Measurements from ENCODE around the gene PTGER3. TPM values are rescaled to one million over a fixed set of nuclear protein-coding genes. Genes with fewer than 3 reads are reported as not detected.

Gene PTGER3
- total and polyA plus RNA-seq, 10 of the 15 experiments (the other 5 are each of a cell fraction or from before 2014, with no cell fraction given): under 0.01 to 0.04 (median 0.02) TPM; not detected in 7

DNA sequence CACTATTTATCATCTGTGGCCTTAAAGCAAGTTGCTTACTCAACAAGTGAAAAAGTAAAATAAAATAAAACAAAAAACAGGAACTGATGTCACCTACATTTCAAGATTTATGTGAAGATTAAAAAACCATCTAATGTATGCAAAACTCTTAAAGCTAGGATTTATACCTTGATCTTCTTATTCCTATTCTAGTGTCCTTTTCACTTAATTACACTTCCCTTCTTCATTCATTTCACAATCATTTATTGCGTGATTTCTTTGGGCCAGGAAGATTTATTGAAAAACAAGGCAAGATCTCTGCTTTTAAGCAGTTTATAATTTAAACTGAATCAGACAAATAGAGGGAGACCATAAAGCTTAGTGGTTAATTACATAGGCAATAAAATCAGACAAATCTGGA is 18.6 kb downstream of the PTGER3 start:
- Histone ChIP-seq H3K27me3 (replicated peaks in 1 of 2; ENCODE audit: control insufficient read depth in 2 of 2, insufficient read depth in 2 of 2, low read length in 1 of 2) (no peaks in the 10 kb centered on the region; a peak in 1 of 4 replicates), H3K36me3 (ENCODE audit: control insufficient read depth in 2 of 2, insufficient read depth in 2 of 2, low read length in 1 of 2) (no peaks in the 10 kb centered on the region), H3K9ac (ENCODE audit: control insufficient read depth, insufficient read depth, low read length) (no peak overlapping the region), H3K4me2 (ENCODE audit: control insufficient read depth, insufficient read depth) (no peak overlapping the region), H3K79me2 (ENCODE audit: control insufficient read depth, insufficient read depth, low read length) (no peaks in the 10 kb centered on the region), H3K9me3 (replicated peaks; ENCODE audit: control insufficient read depth, insufficient read depth, low read length) (no peaks in the 10 kb centered on the region), H4K20me1 (ENCODE audit: control insufficient read depth, insufficient read depth) (no peaks in the 10 kb centered on the region), H3K4me3 (no peak overlapping the region), H3K27ac (ENCODE audit: control insufficient read depth, insufficient read depth) (no peak overlapping the region), H2AFZ (ENCODE audit: control insufficient read depth, low read depth, low read length) (no peak overlapping the region), H3K4me1 (ENCODE audit: control insufficient read depth, insufficient read depth, low read length) (no peaks in the 10 kb centered on the region)
- no TSS peak for BruUV-seq (replicated peaks)
- ChIA-PET SMC1A (ENCODE audit: uncharacterized antibody, unreplicated experiment) (no interaction called here), POLR2A (no interaction called here), CTCF (no interaction called here), RAD21 (ENCODE audit: unreplicated experiment) (no interaction called here)
- intact Hi-C loops (cut with micrococcal nuclease; ENCODE audit: unreplicated experiment): no loop called here
- ATAC-seq: no peak
- WGBS (ENCODE audit: insufficient coverage, insufficient replicate concordance, low lambda C conversion rate, missing lambda C conversion rate): 0% methylated on average over 1 of the region's 1 CpG
- FAIRE-seq: no peak
- in situ Hi-C loops (cut with MboI): no loop called here
- DNase-seq (ENCODE audit: low read depth, low spot score): no peak
- TF ChIP-seq FOXM1 (IDR thresholded peaks at IDR 0.05; ENCODE audit: low read depth, low read length) (no peak), POLR2AphosphoS5 (IDR thresholded peaks at IDR 0.05; ENCODE audit: low read length) (no peak), SRF (IDR thresholded peaks at IDR 0.05; ENCODE audit: low read depth in 2 of 2, low read length in 2 of 2) (no peak), TBL1XR1 (IDR thresholded peaks at IDR 0.05; ENCODE audit: low read depth, low read length) (no peak), RUNX3 (IDR thresholded peaks at IDR 0.05; ENCODE audit: low read length) (no peak), KAT2A (conservative IDR thresholded peaks at IDR 0.05; ENCODE audit: control insufficient read depth, low read depth, low read length) (no peak), ZNF622 (IDR thresholded peaks at IDR 0.05) (no peak), TARDBP (IDR thresholded peaks at IDR 0.05; ENCODE audit: borderline replicate concordance) (no peak), EZH2 (IDR thresholded peaks at IDR 0.05; ENCODE audit: borderline replicate concordance, control insufficient read depth, low read depth, low read length) (no peak), IRF4 (IDR thresholded peaks at IDR 0.05; ENCODE audit: low read depth, low read length) (no peak), POU2F2 (IDR thresholded peaks at IDR 0.05; ENCODE audit: borderline replicate concordance, low read depth, low read length) (no peak), ESRRA (IDR thresholded peaks at IDR 0.05; ENCODE audit: low read length) (no peak), STAT1 (conservative IDR thresholded peaks at IDR 0.05) (no peak), NR2F1 (conservative IDR thresholded peaks at IDR 0.05) (no peak), MYB (IDR thresholded peaks at IDR 0.05; ENCODE audit: borderline replicate concordance, low read depth, low read length) (no peak)
- TF ChIP-seq, protein P1, sequence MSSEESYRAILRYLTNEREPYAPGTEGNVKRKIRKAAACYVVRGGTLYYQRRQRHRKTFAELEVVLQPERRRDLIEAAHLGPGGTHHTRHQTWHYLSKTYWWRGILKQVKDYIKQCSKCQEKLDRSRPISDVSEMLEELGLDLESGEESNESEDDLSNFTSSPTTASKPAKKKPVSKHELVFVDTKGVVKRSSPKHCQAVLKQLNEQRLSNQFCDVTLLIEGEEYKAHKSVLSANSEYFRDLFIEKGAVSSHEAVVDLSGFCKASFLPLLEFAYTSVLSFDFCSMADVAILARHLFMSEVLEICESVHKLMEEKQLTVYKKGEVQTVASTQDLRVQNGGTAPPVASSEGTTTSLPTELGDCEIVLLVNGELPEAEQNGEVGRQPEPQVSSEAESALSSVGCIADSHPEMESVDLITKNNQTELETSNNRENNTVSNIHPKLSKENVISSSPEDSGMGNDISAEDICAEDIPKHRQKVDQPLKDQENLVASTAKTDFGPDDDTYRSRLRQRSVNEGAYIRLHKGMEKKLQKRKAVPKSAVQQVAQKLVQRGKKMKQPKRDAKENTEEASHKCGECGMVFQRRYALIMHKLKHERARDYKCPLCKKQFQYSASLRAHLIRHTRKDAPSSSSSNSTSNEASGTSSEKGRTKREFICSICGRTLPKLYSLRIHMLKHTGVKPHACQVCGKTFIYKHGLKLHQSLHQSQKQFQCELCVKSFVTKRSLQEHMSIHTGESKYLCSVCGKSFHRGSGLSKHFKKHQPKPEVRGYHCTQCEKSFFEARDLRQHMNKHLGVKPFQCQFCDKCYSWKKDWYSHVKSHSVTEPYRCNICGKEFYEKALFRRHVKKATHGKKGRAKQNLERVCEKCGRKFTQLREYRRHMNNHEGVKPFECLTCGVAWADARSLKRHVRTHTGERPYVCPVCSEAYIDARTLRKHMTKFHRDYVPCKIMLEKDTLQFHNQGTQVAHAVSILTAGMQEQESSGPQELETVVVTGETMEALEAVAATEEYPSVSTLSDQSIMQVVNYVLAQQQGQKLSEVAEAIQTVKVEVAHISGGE (CRISPR knock-in tag; IDR thresholded peaks at IDR 0.05): no peak
- TF ChIP-seq, protein P2, sequence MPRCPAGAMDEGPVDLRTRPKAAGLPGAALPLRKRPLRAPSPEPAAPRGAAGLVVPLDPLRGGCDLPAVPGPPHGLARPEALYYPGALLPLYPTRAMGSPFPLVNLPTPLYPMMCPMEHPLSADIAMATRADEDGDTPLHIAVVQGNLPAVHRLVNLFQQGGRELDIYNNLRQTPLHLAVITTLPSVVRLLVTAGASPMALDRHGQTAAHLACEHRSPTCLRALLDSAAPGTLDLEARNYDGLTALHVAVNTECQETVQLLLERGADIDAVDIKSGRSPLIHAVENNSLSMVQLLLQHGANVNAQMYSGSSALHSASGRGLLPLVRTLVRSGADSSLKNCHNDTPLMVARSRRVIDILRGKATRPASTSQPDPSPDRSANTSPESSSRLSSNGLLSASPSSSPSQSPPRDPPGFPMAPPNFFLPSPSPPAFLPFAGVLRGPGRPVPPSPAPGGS (IDR thresholded peaks at IDR 0.05; ENCODE audit: borderline replicate concordance, insufficient read depth, low read depth, low read length, poor library complexity, severe bottlenecking): no peak
- TF ChIP-seq, protein P3, sequence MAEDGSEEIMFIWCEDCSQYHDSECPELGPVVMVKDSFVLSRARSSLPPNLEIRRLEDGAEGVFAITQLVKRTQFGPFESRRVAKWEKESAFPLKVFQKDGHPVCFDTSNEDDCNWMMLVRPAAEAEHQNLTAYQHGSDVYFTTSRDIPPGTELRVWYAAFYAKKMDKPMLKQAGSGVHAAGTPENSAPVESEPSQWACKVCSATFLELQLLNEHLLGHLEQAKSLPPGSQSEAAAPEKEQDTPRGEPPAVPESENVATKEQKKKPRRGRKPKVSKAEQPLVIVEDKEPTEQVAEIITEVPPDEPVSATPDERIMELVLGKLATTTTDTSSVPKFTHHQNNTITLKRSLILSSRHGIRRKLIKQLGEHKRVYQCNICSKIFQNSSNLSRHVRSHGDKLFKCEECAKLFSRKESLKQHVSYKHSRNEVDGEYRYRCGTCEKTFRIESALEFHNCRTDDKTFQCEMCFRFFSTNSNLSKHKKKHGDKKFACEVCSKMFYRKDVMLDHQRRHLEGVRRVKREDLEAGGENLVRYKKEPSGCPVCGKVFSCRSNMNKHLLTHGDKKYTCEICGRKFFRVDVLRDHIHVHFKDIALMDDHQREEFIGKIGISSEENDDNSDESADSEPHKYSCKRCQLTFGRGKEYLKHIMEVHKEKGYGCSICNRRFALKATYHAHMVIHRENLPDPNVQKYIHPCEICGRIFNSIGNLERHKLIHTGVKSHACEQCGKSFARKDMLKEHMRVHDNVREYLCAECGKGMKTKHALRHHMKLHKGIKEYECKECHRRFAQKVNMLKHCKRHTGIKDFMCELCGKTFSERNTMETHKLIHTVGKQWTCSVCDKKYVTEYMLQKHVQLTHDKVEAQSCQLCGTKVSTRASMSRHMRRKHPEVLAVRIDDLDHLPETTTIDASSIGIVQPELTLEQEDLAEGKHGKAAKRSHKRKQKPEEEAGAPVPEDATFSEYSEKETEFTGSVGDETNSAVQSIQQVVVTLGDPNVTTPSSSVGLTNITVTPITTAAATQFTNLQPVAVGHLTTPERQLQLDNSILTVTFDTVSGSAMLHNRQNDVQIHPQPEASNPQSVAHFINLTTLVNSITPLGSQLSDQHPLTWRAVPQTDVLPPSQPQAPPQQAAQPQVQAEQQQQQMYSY (CRISPR knock-in tag; IDR thresholded peaks at IDR 0.05): no peak

Measured in GM12878 (cell line).